Keratinocyte (primary cell): Measurements from ENCODE around the gene RO60. TPM values are rescaled to one million over a fixed set of nuclear protein-coding genes. Genes with fewer than 3 reads are reported as not detected.

ENCODE experiments used
- DNase-seq: peaks from one replicate; pipeline ENCODE4 v3.0.0-alpha.2; 2011; ENCODE audit warnings: low read depth, missing footprints, low spot score
- FAIRE-seq: peaks from 2 replicates; lab custom pipeline; 2011; peaks lifted over from hg19 to GRCh38; lab: Jason Lieb, UNC
- H2AFZ ChIP-seq: 2 replicates; pipeline ENCODE4 v1.6.0; 2012; ENCODE audit warnings: low read length, control low read depth, inconsistent platforms; ENCODE audit not compliant: control insufficient read depth
- H3K27ac ChIP-seq: 2 replicates; pipeline ENCODE4 v1.5.1; 2011; ENCODE audit warnings: low read length; ENCODE audit not compliant: control insufficient read depth, insufficient read depth
- H3K27me3 ChIP-seq: 3 replicates; pipeline ENCODE4 v1.6.0; 2011; ENCODE audit warnings: low read length; ENCODE audit not compliant: control insufficient read depth, insufficient read depth; ENCODE audit errors: extremely low read depth
- H3K36me3 ChIP-seq, 2 experiments: 2 replicates in 1 of 2; 3 replicates in 1 of 2; pipeline ENCODE4 v1.5.1; 2011; ENCODE audit warnings: low read length in 2 of 2, mild to moderate bottlenecking in 1 of 2; ENCODE audit not compliant: control insufficient read depth in 2 of 2, insufficient read depth in 2 of 2; ENCODE audit errors: extremely low read depth in 1 of 2
- H3K4me1 ChIP-seq: 3 replicates; pipeline ENCODE4 v1.5.1; 2011; ENCODE audit warnings: low read length; ENCODE audit not compliant: control insufficient read depth, insufficient read depth; ENCODE audit errors: extremely low read depth
- H3K4me2 ChIP-seq: 3 replicates; pipeline ENCODE4 v1.6.0; 2011; ENCODE audit warnings: low read depth, low read length; ENCODE audit not compliant: control insufficient read depth, insufficient read depth; ENCODE audit errors: extremely low read depth
- H3K4me3 ChIP-seq, 3 experiments: fragments of 200-600 bp in 1 of 3; sonication (generic) in 1 of 3; 2 replicates in 2 of 3; 3 replicates in 1 of 3; pipeline ENCODE4 v1.5.1; 2011 to 2016; ENCODE audit warnings: low read length in 3 of 3, mild to moderate bottlenecking in 3 of 3, control low read depth in 2 of 3, inconsistent platforms in 1 of 3, low read depth in 1 of 3, mixed read lengths in 1 of 3, mixed run types in 1 of 3, moderate library complexity in 1 of 3; ENCODE audit not compliant: control insufficient read depth in 2 of 3, insufficient read depth in 2 of 3; ENCODE audit errors: extremely low read depth in 1 of 3
- H3K79me2 ChIP-seq: 2 replicates; pipeline ENCODE4 v1.6.0; 2012; ENCODE audit warnings: low read length; ENCODE audit not compliant: control insufficient read depth, insufficient read depth
- H3K9ac ChIP-seq: 3 replicates; pipeline ENCODE4 v1.6.0; 2011; ENCODE audit warnings: low read length; ENCODE audit not compliant: control insufficient read depth, insufficient read depth; ENCODE audit errors: extremely low read depth
- H3K9me1 ChIP-seq: 3 replicates; pipeline ENCODE4 v1.6.0; 2011; ENCODE audit warnings: low read length; ENCODE audit not compliant: control insufficient read depth, insufficient read depth; ENCODE audit errors: extremely low read depth
- H3K9me3 ChIP-seq: 2 replicates; pipeline ENCODE4 v1.5.1; 2012; ENCODE audit warnings: low read depth, low read length; ENCODE audit not compliant: control insufficient read depth
- H4K20me1 ChIP-seq: 3 replicates; pipeline ENCODE4 v1.6.0; 2011; ENCODE audit warnings: low read length; ENCODE audit not compliant: control insufficient read depth, insufficient read depth; ENCODE audit errors: extremely low read depth
- EZH2 ChIP-seq: IDR thresholded peaks from one replicate; pipeline ENCODE4 v1.6.1; 2012; ENCODE audit warnings: inconsistent platforms, mild to moderate bottlenecking, low read length, moderate library complexity
- dilution Hi-C: fragments of 300-500 bp; cut with MboI; formaldehyde crosslinking; loops from one replicate; pipeline ENCODE4 v1.7.0; 2020; ENCODE audit warnings: low sequenced_read_pairs; ENCODE audit not compliant: extremely low pct_ligation_motif_present
- polyA plus RNA-seq, 5 experiments: library from polyadenylated mRNA; depleted of rRNA in 3 of 5; stranded (reverse) in 3 of 5; stranded (forward) in 1 of 5; unstranded in 1 of 5; fragments of >200 nt; gene quantifications; 1 replicate in 1 of 5; 2 replicates in 3 of 5; 3 replicates in 1 of 5; pipeline versions ENCODE4 v1.2.1 to v1.2.3, GENCODE V29; 2011 to 2012; ENCODE audit warnings: missing spikeins in 2 of 5, low read depth in 1 of 5, low replicate concordance in 1 of 5
- TF ChIP-seq, protein P1 (sequence below), 3 experiments: IDR thresholded peaks in 1 of 3; conservative IDR thresholded peaks in 1 of 3; optimal IDR thresholded peaks in 1 of 3; 2 replicates in 2 of 3; 3 replicates in 1 of 3; pipeline versions ENCODE3 to v1.5.1; 2011; ENCODE audit warnings: low read length in 3 of 3, mild to moderate bottlenecking in 3 of 3, moderate library complexity in 2 of 3, control low read depth in 1 of 3, inconsistent platforms in 1 of 3; ENCODE audit not compliant: insufficient read depth in 2 of 3; ENCODE audit errors: extremely low read depth in 1 of 3

RO60 gene
- polyA plus RNA-seq, 1 donor (not counting 4 experiments of a cell fraction or from before 2014, with no cell fraction given) = 25.6 TPM

DNA sequence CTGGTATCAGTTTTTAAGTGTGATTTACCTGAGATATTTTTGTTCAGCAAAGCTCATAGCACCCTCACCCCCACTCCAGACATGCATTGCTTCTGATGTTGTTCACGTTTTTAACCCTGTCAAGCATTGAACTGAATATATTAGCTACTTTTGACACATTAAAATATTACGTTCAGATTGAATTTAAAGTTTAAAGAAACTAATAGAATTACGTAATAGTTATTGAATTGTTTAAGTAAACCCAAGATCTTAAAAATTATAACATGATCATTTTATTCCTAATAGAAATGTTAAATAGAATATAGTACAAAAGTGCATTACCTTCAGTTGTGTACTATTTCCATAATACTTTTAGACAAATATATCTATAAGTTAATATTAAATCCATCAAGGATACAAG is 26.9 kb downstream of the RO60 start:
- Histone ChIP-seq H3K79me2 (no peaks in the 10 kb centered on the region), H3K36me3 (peaks cover 0 to 9% of the 10 kb centered on the region in 2 experiments), H3K4me1 (peaks cover 2% of the 10 kb centered on the region), H3K9me3 (no peaks in the 10 kb centered on the region), H3K27me3 (no peaks in the 10 kb centered on the region), H3K4me2 (no peak overlapping the region), H3K9ac (no peak overlapping the region), H2AFZ (no peak overlapping the region), H3K9me1 (no peaks in the 10 kb centered on the region), H3K4me3 (no peak overlapping the region), H4K20me1 (no peaks in the 10 kb centered on the region), H3K27ac (no peak overlapping the region)
- no peak for TF ChIP-seq EZH2
- TF ChIP-seq, protein P1, sequence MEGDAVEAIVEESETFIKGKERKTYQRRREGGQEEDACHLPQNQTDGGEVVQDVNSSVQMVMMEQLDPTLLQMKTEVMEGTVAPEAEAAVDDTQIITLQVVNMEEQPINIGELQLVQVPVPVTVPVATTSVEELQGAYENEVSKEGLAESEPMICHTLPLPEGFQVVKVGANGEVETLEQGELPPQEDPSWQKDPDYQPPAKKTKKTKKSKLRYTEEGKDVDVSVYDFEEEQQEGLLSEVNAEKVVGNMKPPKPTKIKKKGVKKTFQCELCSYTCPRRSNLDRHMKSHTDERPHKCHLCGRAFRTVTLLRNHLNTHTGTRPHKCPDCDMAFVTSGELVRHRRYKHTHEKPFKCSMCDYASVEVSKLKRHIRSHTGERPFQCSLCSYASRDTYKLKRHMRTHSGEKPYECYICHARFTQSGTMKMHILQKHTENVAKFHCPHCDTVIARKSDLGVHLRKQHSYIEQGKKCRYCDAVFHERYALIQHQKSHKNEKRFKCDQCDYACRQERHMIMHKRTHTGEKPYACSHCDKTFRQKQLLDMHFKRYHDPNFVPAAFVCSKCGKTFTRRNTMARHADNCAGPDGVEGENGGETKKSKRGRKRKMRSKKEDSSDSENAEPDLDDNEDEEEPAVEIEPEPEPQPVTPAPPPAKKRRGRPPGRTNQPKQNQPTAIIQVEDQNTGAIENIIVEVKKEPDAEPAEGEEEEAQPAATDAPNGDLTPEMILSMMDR (optimal IDR thresholded peaks at IDR 0.05 in 1 of 3, IDR thresholded peaks at IDR 0.05 in 1 of 3, conservative IDR thresholded peaks at IDR 0.05 in 1 of 3; ENCODE audit: extremely low read depth in 1 of 3, insufficient read depth in 2 of 3, low read length in 3 of 3) = no peak
- dilution Hi-C loops = no loop called here
- FAIRE-seq = peak; percentile 5
- no peak for DNase-seq

DNA sequence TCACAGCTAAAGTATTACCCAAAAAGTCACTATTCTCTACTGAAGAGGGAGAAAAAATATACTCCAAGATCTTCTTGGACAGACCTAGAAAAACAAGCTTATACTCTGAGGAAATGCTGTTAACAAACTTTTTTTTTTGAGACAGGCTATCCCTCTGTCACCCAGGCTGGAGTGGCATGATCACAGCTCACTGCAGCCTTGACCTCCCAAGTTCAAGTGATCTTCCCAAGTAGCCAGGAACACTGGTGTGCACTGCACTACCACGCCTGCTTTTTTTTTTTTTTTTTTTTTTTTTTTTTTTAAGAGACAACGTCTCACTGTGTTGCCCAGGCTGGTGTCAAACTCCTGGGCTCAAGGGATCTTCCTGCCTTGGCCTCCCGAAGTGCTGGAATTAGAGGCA is 28.5 kb downstream of the RO60 start:
- Histone ChIP-seq H3K9me3 (no peaks in the 10 kb centered on the region), H3K4me3 (no peak overlapping the region), H3K9me1 (no peaks in the 10 kb centered on the region), H4K20me1 (no peaks in the 10 kb centered on the region), H3K9ac (no peak overlapping the region), H3K36me3 (peaks cover 0 to 9% of the 10 kb centered on the region in 2 experiments), H3K27me3 (no peaks in the 10 kb centered on the region), H3K4me1 (peaks cover 2% of the 10 kb centered on the region), H3K27ac (no peak overlapping the region), H2AFZ (no peak overlapping the region), H3K4me2 (no peak overlapping the region), H3K79me2 (no peaks in the 10 kb centered on the region)
- TF ChIP-seq EZH2 = no peak
- TF ChIP-seq, protein P1 (optimal IDR thresholded peaks at IDR 0.05 in 1 of 3, IDR thresholded peaks at IDR 0.05 in 1 of 3, conservative IDR thresholded peaks at IDR 0.05 in 1 of 3; ENCODE audit: extremely low read depth in 1 of 3, insufficient read depth in 2 of 3, low read length in 3 of 3) = no peak
- DNase-seq (no peak), FAIRE-seq (no peak)
- dilution Hi-C loops = no loop called here
